Activated B cell treated with CpG ODN at 0.5 μM for 24 hours (primary cell): ENCODE results near the gene HUS1. TPM values are rescaled to one million over a fixed set of nuclear protein-coding genes. Genes with fewer than 3 reads are reported as not detected.

Experiments used
- ATAC-seq: fragments of 200-7000 bp; cut with Tn5 transposase; one replicate; pipeline ENCODE4 v1.10.0; 2021; ENCODE audit warnings: low read depth, mild to moderate bottlenecking, moderate library complexity
- CTCF ChIA-PET: fragments of 350-600 bp; sonication (Branson Sonifier 250); formaldehyde crosslinking; loops from one replicate; lab custom pipeline; 2021; ENCODE audit warnings: antibody characterized with exemption; lab: Charles Lee
- POLR2A ChIA-PET: fragments of 350-600 bp; sonication (Branson Sonifier 250); formaldehyde crosslinking; loops from one replicate; lab custom pipeline; 2021; ENCODE audit warnings: antibody characterized with exemption; lab: Charles Lee
- DNase-seq: peaks from one replicate; pipeline ENCODE4 v3.0.0; 2022
- H3K27ac Mint-ChIP-seq: one replicate; pipeline ENCODE4 v1.8.0; 2020; ENCODE audit warnings: mixed read lengths
- H3K27me3 Mint-ChIP-seq: one replicate; pipeline ENCODE4 v1.8.0; 2021; ENCODE audit warnings: mixed read lengths
- H3K36me3 Mint-ChIP-seq: one replicate; pipeline ENCODE4 v1.8.0; 2021; ENCODE audit warnings: low read depth, mixed read lengths
- H3K4me1 Mint-ChIP-seq: one replicate; pipeline ENCODE4 v1.8.0; 2021; ENCODE audit warnings: mixed read lengths
- H3K4me3 Mint-ChIP-seq: one replicate; pipeline ENCODE4 v1.8.0; 2020; ENCODE audit warnings: mild to moderate bottlenecking, mixed read lengths
- H3K9me3 Mint-ChIP-seq: one replicate; pipeline ENCODE4 v1.8.0; 2020; ENCODE audit warnings: mixed read lengths
- CTCF ChIP-seq: fragments of 200-600 bp; IDR thresholded peaks from one replicate; pipeline ENCODE4 v1.8.0; 2022; ENCODE audit warnings: antibody characterized with exemption, mild to moderate bottlenecking
- intact Hi-C: fragments of 100-400 bp; cut with micrococcal nuclease; formaldehyde crosslinking; loops from one replicate; pipeline ENCODE4 v1.15.1; 2024
- total RNA-seq: library from RNA; stranded (reverse); gene quantifications from 2 replicates; pipeline ENCODE4 v1.2.3, GENCODE V29; 2022

HUS1 gene
- total RNA-seq, 1 donor from 2014 or later = 42.5 TPM

- ChIA-PET POLR2A (no interaction called here), CTCF (interaction anchor here (1.7 kb wide), 1 partner anchor 29 kb away, joined by 6 read pairs; no protein-coding TSS in a partner anchor)
- Mint-ChIP-seq H3K36me3 (no peaks in the 10 kb centered on the region), H3K27ac (no peak overlapping the region), H3K4me1 (no peaks in the 10 kb centered on the region), H3K4me3 (no peak overlapping the region), H3K27me3 (no peaks in the 10 kb centered on the region), H3K9me3 (no peaks in the 10 kb centered on the region)
- DNase-seq = no peak
- intact Hi-C loops = no loop called here
- ATAC-seq = no peak
- no peak for TF ChIP-seq CTCF
These were observed 63.8 kb downstream of the HUS1 start for GRCh38 chr7:47915616-47915976.

- DNase-seq (no peak), ATAC-seq (no peak)
- CTCF ChIA-PET = interaction anchor here (1.7 kb wide), 1 partner anchor 30 kb away, joined by 6 read pairs; no protein-coding TSS in a partner anchor
- intact Hi-C loops = no loop called here
- no peak overlapping the region for H3K4me3 Mint-ChIP-seq
- TF ChIP-seq CTCF = no peak
- POLR2A ChIA-PET = no interaction called here
- H3K27me3 Mint-ChIP-seq = no peaks in the 10 kb centered on the region
- no peaks in the 10 kb centered on the region for H3K9me3 Mint-ChIP-seq
- H3K4me1 Mint-ChIP-seq = no peaks in the 10 kb centered on the region
- no peaks in the 10 kb centered on the region for H3K36me3 Mint-ChIP-seq
- H3K27ac Mint-ChIP-seq = no peak overlapping the region
These were observed 64.4 kb downstream of the HUS1 start for GRCh38 chr7:47914717-47915615.

Other genes with a start within 250 kb of the HUS1 start
- gene PKD1L1, start 31.1 kb downstream of the HUS1 start, total RNA-seq = 0.24 and 0.40 TPM in 2 replicates
- gene SUN3, start 49.5 kb upstream of the HUS1 start, total RNA-seq = not detected in 2 replicates
- not detected in 2 replicates for gene C7orf57, start 55.9 kb upstream of the HUS1 start, total RNA-seq
- 3.3 and 3.5 TPM in 2 replicates for gene UPP1, start 109.7 kb upstream of the HUS1 start, total RNA-seq
- not detected in 2 replicates for gene ABCA13, start 191.8 kb upstream of the HUS1 start, total RNA-seq